Measurements from ENCODE around the gene LY9.
A peak's percentile ranks its signal among the peaks of the same experiment; 100 is the strongest.

GRCh38 chr1:160748181-160748877 lies 47.6 kb upstream of the LY9 start:
- peak; percentile 72 for TF ChIP-seq CTCF (IDR thresholded peaks at IDR 0.05; ENCODE audit: low read depth, low read length, poor library complexity, severe bottlenecking)
- TF ChIP-seq EZH2phosphoT487 (IDR thresholded peaks at IDR 0.05; ENCODE audit: borderline replicate concordance, low read length): no peak
